Parathyroid adenoma (tissue), 2 donors: ENCODE data around the gene SLC66A1.

ENCODE experiments used
- H2AFZ ChIP-seq: fragments of 300-600 bp; sonication (generic); one replicate; pipeline ENCODE4 v1.7.0; 2017; ENCODE audit warnings: antibody characterized with exemption, mild to moderate bottlenecking
- H3K27ac ChIP-seq: fragments of 300-600 bp; sonication (generic); one replicate; pipeline ENCODE4 v1.7.0; 2017
- H3K27me3 ChIP-seq: fragments of 300-600 bp; sonication (generic); one replicate; pipeline ENCODE4 v1.7.0; 2017; ENCODE audit warnings: low read length; ENCODE audit not compliant: control insufficient read depth, insufficient read depth
- H3K36me3 ChIP-seq: fragments of 300-600 bp; sonication (generic); one replicate; pipeline ENCODE4 v1.7.0; 2017; ENCODE audit warnings: low read length; ENCODE audit not compliant: control insufficient read depth, insufficient read depth
- H3K4me1 ChIP-seq: fragments of 300-600 bp; sonication (generic); one replicate; pipeline ENCODE4 v1.7.0; 2017; ENCODE audit warnings: control low read depth
- H3K4me2 ChIP-seq: fragments of 300-600 bp; sonication (generic); one replicate; pipeline ENCODE4 v1.7.0; 2017; ENCODE audit warnings: low read length
- H3K4me3 ChIP-seq: fragments of 300-600 bp; sonication (generic); one replicate; pipeline ENCODE4 v1.7.0; 2017; ENCODE audit warnings: low read depth, low read length
- H3K79me2 ChIP-seq: fragments of 300-600 bp; sonication (generic); one replicate; pipeline ENCODE4 v1.7.0; 2017; ENCODE audit warnings: control low read depth
- H3K9ac ChIP-seq: fragments of 300-600 bp; sonication (generic); one replicate; pipeline ENCODE4 v1.7.0; 2017; ENCODE audit warnings: mild to moderate bottlenecking
- H3K9me3 ChIP-seq: fragments of 300-600 bp; sonication (generic); one replicate; pipeline ENCODE4 v1.7.0; 2017; ENCODE audit warnings: low read length; ENCODE audit not compliant: control insufficient read depth
- TF ChIP-seq, protein P1 (sequence below): fragments of 300-600 bp; sonication (generic); IDR thresholded peaks from one replicate; pipeline ENCODE4 v1.7.0; 2017; ENCODE audit warnings: antibody characterized with exemption, mild to moderate bottlenecking
- donor health status: primary hyperparathyroidism.

SLC66A1 gene

DNA sequence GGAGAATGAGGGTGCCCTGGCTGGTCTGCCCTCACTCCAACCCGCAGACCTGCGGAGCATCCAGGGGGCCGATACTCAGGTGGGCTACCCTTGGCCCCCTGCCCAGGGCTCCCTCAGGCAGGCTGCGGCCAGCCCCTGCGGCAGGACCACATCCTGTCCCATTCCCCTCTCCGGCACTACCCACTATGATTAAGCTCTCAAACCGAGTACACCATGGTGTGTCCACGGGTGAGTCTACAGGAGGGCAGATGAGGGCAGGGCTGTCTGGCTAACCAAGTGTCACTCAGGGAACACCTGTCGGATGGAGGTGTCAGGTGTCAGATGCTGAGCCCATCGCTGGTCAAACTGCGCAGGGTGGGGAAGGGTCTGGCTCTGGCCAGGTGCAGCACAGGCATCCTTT, 47.2 kb downstream of the SLC66A1 start:
- Histone ChIP-seq H3K79me2 (peaks cover 3% of the 10 kb centered on the region), H3K4me2 (no peak overlapping the region), H3K4me1 (no peaks in the 10 kb centered on the region), H2AFZ (no peak overlapping the region), H3K9ac (no peak overlapping the region), H3K4me3 (no peak overlapping the region), H3K9me3 (no peaks in the 10 kb centered on the region), H3K27ac (no peak overlapping the region), H3K27me3 (no peaks in the 10 kb centered on the region), H3K36me3 (no peaks in the 10 kb centered on the region)
- TF ChIP-seq, protein P1, sequence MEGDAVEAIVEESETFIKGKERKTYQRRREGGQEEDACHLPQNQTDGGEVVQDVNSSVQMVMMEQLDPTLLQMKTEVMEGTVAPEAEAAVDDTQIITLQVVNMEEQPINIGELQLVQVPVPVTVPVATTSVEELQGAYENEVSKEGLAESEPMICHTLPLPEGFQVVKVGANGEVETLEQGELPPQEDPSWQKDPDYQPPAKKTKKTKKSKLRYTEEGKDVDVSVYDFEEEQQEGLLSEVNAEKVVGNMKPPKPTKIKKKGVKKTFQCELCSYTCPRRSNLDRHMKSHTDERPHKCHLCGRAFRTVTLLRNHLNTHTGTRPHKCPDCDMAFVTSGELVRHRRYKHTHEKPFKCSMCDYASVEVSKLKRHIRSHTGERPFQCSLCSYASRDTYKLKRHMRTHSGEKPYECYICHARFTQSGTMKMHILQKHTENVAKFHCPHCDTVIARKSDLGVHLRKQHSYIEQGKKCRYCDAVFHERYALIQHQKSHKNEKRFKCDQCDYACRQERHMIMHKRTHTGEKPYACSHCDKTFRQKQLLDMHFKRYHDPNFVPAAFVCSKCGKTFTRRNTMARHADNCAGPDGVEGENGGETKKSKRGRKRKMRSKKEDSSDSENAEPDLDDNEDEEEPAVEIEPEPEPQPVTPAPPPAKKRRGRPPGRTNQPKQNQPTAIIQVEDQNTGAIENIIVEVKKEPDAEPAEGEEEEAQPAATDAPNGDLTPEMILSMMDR, result no peak

DNA sequence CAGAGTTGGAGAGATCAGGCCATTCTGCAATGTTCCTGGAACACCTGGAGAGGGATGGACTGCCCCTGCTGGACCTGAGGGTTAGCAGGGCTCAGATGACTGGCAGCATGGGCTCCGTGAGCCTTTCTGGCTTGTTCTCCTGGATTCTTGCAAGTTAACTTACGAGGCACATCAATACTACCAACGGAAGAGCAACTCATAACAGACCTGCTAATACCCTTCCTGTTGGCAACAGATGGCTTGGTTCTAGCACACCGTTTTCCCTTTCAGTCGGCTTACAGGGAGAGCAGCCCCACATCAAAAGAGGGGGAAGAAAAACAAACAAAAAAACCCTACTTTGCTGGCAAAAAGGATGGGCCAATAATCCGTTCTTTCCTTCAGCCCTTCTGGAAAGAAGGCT, 47.9 kb downstream of the SLC66A1 start:
- no peaks in the 10 kb centered on the region for H3K27me3 ChIP-seq
- H3K79me2 ChIP-seq, result peaks cover 3% of the 10 kb centered on the region
- no peak overlapping the region for H3K4me2 ChIP-seq
- H2AFZ ChIP-seq, result no peak overlapping the region
- H3K4me1 ChIP-seq, result no peaks in the 10 kb centered on the region
- no peak overlapping the region for H3K27ac ChIP-seq
- TF ChIP-seq, protein P1, result no peak
- H3K9me3 ChIP-seq, result no peaks in the 10 kb centered on the region
- H3K36me3 ChIP-seq, result no peaks in the 10 kb centered on the region
- no peak overlapping the region for H3K4me3 ChIP-seq
- no peak overlapping the region for H3K9ac ChIP-seq

- Histone ChIP-seq H3K4me2 (no peak overlapping the region), H3K9ac (no peak overlapping the region), H3K36me3 (no peaks in the 10 kb centered on the region), H3K9me3 (no peaks in the 10 kb centered on the region), H3K4me1 (no peaks in the 10 kb centered on the region), H3K4me3 (no peak overlapping the region), H2AFZ (no peak overlapping the region), H3K79me2 (peaks cover 3% of the 10 kb centered on the region), H3K27ac (no peak overlapping the region), H3K27me3 (no peaks in the 10 kb centered on the region)
- TF ChIP-seq, protein P1, result no peak
Measured at GRCh38 chr1:19360432-19360831, 48.3 kb downstream of the SLC66A1 start.

GRCh38 chr1:19360843-19361610, 48.9 kb downstream of the SLC66A1 start:
- no peaks in the 10 kb centered on the region for H3K36me3 ChIP-seq
- H3K4me2 ChIP-seq, result no peak overlapping the region
- H3K79me2 ChIP-seq, result peaks cover 3% of the 10 kb centered on the region
- no peak overlapping the region for H2AFZ ChIP-seq
- TF ChIP-seq, protein P1, result no peak
- H3K4me3 ChIP-seq, result no peak overlapping the region
- H3K27ac ChIP-seq, result no peak overlapping the region
- no peaks in the 10 kb centered on the region for H3K9me3 ChIP-seq
- H3K9ac ChIP-seq, result no peak overlapping the region
- H3K27me3 ChIP-seq, result no peaks in the 10 kb centered on the region
- H3K4me1 ChIP-seq, result no peaks in the 10 kb centered on the region

DNA sequence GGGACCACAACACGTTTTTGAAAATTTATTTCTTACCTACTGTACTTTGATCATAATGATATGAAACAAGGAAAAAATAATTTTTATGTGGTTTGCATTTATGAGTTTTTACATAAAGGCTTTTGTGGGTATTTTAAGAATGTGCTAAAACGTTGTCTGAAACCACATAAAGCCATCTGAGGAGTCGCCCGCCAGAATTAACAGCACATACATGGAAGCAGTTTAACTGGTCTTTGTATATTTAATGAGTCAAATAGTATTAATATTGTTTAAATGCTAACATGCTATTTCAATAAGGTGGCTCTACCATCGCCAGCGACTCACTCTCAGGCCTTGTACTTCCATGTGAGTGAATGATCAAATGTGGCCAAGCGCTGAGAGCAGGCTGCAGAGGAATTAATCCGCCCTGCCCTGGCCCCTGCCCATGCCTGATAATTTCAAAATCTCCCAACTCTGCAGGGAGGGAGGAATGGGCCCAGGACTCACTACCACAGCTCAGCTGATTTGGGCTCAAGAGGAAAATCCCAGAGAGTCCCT, 49.6 kb downstream of the SLC66A1 start:
- Histone ChIP-seq H2AFZ (no peak overlapping the region), H3K9me3 (no peaks in the 10 kb centered on the region), H3K9ac (no peak overlapping the region), H3K27ac (no peak overlapping the region), H3K79me2 (peaks cover 3% of the 10 kb centered on the region), H3K4me1 (no peaks in the 10 kb centered on the region), H3K4me2 (no peak overlapping the region), H3K27me3 (no peaks in the 10 kb centered on the region), H3K4me3 (no peak overlapping the region), H3K36me3 (no peaks in the 10 kb centered on the region)
- TF ChIP-seq, protein P1, result no peak
